Measurements from ENCODE around the gene SCN4A. TPM values are rescaled to one million over a fixed set of nuclear protein-coding genes. Genes with fewer than 3 reads are reported as not detected.

SCN4A gene
- total RNA-seq, 1 donor from 2014 or later: not detected

DNA sequence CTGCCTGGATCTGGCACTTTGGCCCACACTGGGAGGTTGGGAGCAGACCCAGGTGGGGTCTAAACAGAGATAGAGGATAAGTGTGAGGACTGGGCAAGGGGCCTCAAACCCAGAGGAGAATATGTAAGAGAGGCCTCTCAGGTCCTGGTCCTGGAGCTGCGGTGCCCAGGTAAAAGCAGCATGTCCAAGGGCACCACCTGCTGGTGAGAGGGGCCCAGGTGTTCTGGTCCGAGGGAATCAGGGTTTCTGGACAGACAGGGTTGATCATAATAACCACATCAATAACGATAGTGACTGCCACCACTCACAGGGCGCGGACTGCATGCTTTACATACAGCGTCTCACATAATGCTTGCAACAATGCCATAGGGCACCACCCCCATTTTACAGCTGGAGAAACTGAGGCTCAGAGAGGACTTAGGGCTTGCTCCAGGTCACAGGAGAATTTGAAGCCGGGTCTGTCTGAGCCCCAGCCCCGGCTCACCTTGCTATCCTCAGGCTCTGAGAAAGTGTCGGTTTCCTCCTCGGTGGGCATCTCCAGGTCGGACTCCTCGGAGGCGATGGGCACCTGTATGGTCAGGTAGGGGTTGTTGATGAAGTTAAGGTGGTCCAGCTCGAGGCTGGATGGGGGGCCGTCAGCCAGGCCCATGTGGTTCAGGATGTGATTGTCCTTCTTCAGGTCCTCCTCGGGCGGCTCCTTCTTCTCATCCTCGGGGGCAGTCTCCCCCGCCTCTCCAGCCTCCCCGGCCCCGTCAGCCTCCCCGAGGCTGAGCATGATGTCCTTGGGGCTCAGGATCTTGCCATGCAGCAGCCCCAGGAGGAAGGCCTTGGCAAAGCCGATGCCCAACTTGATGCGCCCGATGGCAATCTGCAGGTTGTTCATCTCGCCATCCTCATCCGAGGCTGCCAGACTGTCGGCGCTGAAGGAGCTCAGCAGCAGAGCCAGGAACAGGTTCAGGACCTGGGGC, 21.5 kb downstream of the SCN4A start:
- intact Hi-C loops (cut with DNase I): no loop called here
- Histone ChIP-seq H3K27me3 (no peaks in the 10 kb centered on the region), H3K9me3 (no peaks in the 10 kb centered on the region), H3K36me3 (no peaks in the 10 kb centered on the region), H3K27ac (no peak overlapping the region), H3K4me1 (peaks cover 6% of the 10 kb centered on the region), H3K4me3 (no peak overlapping the region)
- ATAC-seq: no peak
- no peak for DNase-seq
- TF ChIP-seq, protein P1, sequence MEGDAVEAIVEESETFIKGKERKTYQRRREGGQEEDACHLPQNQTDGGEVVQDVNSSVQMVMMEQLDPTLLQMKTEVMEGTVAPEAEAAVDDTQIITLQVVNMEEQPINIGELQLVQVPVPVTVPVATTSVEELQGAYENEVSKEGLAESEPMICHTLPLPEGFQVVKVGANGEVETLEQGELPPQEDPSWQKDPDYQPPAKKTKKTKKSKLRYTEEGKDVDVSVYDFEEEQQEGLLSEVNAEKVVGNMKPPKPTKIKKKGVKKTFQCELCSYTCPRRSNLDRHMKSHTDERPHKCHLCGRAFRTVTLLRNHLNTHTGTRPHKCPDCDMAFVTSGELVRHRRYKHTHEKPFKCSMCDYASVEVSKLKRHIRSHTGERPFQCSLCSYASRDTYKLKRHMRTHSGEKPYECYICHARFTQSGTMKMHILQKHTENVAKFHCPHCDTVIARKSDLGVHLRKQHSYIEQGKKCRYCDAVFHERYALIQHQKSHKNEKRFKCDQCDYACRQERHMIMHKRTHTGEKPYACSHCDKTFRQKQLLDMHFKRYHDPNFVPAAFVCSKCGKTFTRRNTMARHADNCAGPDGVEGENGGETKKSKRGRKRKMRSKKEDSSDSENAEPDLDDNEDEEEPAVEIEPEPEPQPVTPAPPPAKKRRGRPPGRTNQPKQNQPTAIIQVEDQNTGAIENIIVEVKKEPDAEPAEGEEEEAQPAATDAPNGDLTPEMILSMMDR (IDR thresholded peaks at IDR 0.05): peak; percentile 37

DNA sequence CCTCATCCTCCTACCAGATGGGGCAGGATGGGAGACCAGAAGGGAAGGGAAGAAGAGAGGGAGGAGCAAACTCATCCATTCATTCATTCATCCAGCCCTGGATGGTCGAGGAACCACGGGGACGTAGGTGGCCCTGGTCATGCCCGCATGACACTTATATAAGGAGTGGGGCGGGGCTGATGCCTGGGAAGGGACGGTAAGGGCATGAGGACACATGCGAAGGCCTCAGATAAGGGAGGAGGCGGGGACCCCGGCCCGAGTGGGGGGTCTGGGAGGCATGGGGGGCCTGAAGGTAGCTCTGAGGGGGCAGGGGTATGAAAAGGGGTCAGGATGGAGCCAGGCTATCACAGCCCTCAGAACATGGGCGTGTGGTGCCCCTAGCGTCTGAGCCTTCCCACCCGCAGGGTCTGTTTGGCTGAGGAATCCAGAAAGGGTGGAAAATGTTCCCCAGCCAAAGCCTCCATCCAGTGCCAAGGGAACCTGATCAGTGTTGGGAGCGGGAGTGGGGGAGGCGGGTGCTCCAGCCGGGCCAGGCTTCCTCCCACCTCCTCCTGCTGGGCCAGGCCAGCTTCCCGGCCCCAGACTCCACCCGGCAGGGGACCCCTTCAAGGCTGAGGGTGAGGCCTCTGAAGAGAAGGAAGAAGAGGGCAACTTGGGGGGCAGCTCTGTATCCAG, 23.0 kb downstream of the SCN4A start:
- Histone ChIP-seq H3K27me3 (no peaks in the 10 kb centered on the region), H3K36me3 (no peaks in the 10 kb centered on the region), H3K9me3 (no peaks in the 10 kb centered on the region), H3K27ac (no peak overlapping the region), H3K4me1 (peaks cover 6% of the 10 kb centered on the region), H3K4me3 (no peak overlapping the region)
- intact Hi-C loops (cut with DNase I): no loop called here
- DNase-seq (no peak), ATAC-seq (no peak)
- TF ChIP-seq, protein P1 (IDR thresholded peaks at IDR 0.05): no peak

DNA sequence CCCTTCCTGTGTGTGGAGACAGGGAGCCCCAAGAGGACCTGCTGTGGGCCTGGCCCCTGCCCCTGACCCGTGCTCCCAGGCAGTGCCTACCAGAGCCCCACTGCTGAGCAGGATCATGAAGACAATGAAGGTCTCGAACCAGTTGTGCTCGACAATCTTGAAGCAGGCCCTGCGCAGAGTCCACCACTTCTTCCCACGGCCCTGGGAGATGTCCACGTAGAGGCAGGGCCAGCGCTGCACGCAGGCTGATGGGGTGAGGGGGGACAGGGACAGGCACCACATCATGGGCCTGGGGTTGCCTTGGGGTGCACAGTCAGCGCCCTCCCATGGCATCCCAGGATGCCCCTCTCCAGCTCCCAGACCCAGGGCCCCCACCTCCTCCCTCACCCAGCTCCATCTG, 24.2 kb downstream of the SCN4A start:
- no peaks in the 10 kb centered on the region for H3K9me3 ChIP-seq
- H3K27ac ChIP-seq: no peak overlapping the region
- DNase-seq (no peak), ATAC-seq (no peak)
- intact Hi-C loops (cut with DNase I): no loop called here
- no peaks in the 10 kb centered on the region for H3K27me3 ChIP-seq
- H3K4me3 ChIP-seq: no peak overlapping the region
- TF ChIP-seq, protein P1 (IDR thresholded peaks at IDR 0.05): no peak
- no peaks in the 10 kb centered on the region for H3K36me3 ChIP-seq
- H3K4me1 ChIP-seq: peaks cover 6% of the 10 kb centered on the region

DNA sequence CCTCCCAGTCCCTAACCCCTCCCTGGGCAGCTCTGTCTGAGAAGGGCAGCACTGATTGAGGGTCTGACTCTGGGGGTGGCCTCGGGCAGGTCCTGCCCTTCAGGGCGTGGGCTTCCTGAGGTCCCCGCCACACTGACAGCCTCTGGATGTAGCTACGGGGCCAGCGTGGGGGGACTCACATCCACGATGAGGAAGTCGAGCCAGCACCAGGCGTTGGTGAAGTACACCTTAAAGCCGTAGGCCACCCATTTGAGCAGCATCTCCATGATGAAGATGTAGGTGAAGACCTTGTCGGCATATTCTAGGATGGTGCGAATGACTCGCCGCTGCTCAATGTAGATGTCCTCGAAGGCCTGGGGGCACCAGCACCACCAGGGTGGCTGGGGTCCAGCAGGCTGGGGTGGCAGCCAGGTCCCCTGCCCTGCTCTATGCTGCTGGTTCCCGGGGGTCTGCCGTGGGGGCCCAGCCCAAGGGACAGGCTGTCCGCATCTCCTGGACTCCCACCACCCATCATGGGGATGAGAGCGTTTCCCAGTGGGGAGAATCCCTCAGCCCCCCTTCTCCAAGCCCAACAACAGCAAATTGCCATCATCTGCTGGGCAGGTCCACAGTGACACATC, 24.9 kb downstream of the SCN4A start:
- H3K27me3 ChIP-seq: no peaks in the 10 kb centered on the region
- peaks cover 6% of the 10 kb centered on the region for H3K4me1 ChIP-seq
- DNase-seq: no peak
- TF ChIP-seq, protein P1 (IDR thresholded peaks at IDR 0.05): no peak
- H3K9me3 ChIP-seq: no peaks in the 10 kb centered on the region
- no peak for ATAC-seq
- intact Hi-C loops (cut with DNase I): no loop called here
- no peaks in the 10 kb centered on the region for H3K36me3 ChIP-seq
- H3K27ac ChIP-seq: no peak overlapping the region
- no peak overlapping the region for H3K4me3 ChIP-seq

DNA sequence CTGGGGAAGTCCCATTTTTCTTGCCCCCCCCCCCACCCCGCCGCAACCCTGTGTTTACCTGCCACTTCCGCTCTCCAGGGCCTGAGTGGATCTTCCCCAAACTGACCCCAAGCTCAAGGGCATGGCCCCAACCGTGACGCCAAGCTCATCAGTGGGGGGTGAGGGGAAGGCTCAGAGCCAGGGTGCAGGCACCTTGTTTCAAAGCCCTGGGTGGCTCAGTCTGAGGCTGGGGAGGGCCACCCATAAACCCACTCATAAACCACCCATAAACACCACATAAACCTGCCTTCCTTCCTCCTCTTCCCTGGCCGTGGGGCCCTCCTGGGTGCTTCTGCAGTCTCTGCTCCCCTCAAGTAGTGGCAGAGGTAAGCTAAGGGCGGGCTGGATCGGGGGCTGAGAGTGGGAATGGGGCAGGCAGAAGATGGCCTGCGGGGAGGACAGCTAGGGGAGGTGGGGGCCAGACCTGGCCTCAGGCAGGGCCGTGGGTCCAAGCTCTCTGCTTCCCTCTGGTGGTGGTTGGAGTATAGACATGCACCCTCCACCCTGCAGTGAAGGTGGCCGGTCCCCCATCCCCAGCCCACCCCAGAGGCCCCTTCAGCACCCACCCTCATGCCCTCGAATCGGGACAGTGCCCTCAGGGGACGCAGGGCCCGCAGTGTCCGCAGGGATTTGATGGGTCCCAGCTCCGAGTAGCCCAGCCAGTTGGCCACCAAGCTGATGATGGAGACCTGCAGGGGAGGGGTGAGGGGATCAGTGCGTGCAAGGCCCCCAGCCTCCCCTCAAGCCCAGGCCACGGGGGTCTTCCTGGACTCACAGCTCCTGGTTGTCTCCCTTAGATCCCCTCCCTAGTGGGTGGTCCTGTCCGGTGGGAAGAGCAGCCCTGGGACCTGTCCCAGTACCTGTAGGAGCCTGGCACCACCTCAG, 26.0 kb downstream of the SCN4A start:
- H3K27ac ChIP-seq: no peak overlapping the region
- no peaks in the 10 kb centered on the region for H3K27me3 ChIP-seq
- peaks cover 6% of the 10 kb centered on the region for H3K4me1 ChIP-seq
- no peaks in the 10 kb centered on the region for H3K36me3 ChIP-seq
- no peak overlapping the region for H3K4me3 ChIP-seq
- ATAC-seq: peak; percentile 81
- TF ChIP-seq, protein P1 (IDR thresholded peaks at IDR 0.05): peak; percentile 77
- intact Hi-C loops (cut with DNase I): no loop called here
- H3K9me3 ChIP-seq: no peaks in the 10 kb centered on the region
- no peak for DNase-seq

Data from upper lobe of right lung (tissue), 1 donor.